ENCODE measurements around the gene NF2. TPM values are rescaled to one million over a fixed set of nuclear protein-coding genes. Genes with fewer than 3 reads are reported as not detected.

NF2 gene
- total RNA-seq, 4 donors from 2014 or later, result 39.8 to 61.0 (median 45.1) TPM

- Histone ChIP-seq H3K4me3 (no peak overlapping the region), H3K4me1 (peaks cover 0 to 41% (median 4%) of the 10 kb centered on the region in 3 donors), H3K36me3 (no peaks in the 10 kb centered on the region), H3K9me3 (no peaks in the 10 kb centered on the region), H3K27ac (no peak overlapping the region), H3K27me3 (no peaks in the 10 kb centered on the region)
- ATAC-seq, result no peak
- TF ChIP-seq POLR2A (IDR thresholded peaks at IDR 0.05) (no peak), CTCF (IDR thresholded peaks at IDR 0.05) (no peak), EP300 (IDR thresholded peaks at IDR 0.05) (no peak), POLR2AphosphoS5 (IDR thresholded peaks at IDR 0.05) (no peak)
- WGBS, 2 donors (ENCODE audit: low coverage in 1 of 2), result 100% methylated on average over 1 of the region's 3 CpGs; no CpG with 5 or more reads in 1 of the 2 donors
These were observed 2.9 kb downstream of the NF2 start for GRCh38 chr22:29606320-29606719.

- no peaks in the 10 kb centered on the region for H3K36me3 ChIP-seq
- H3K9me3 ChIP-seq, result no peaks in the 10 kb centered on the region
- ATAC-seq, result no peak
- H3K27ac ChIP-seq, result no peak overlapping the region
- H3K4me3 ChIP-seq, result no peak overlapping the region
- WGBS, 2 donors (ENCODE audit: low coverage in 1 of 2), result 42 to 100% methylated on average over 1 to 2 of the region's 2 CpGs
- no peaks in the 10 kb centered on the region for H3K27me3 ChIP-seq
- H3K4me1 ChIP-seq, result peaks cover 0 to 40% (median 4%) of the 10 kb centered on the region in 3 donors
- no peak for TF ChIP-seq EP300 (IDR thresholded peaks at IDR 0.05)
- TF ChIP-seq CTCF (IDR thresholded peaks at IDR 0.05), result no peak
- no peak for TF ChIP-seq POLR2AphosphoS5 (IDR thresholded peaks at IDR 0.05)
- TF ChIP-seq POLR2A (IDR thresholded peaks at IDR 0.05), result no peak
These were observed 4.0 kb downstream of the NF2 start for GRCh38 chr22:29607426-29607825.

GRCh38 chr22:29609139-29609538 is 5.7 kb downstream of the NF2 start:
- no peak overlapping the region for H3K27ac ChIP-seq
- H3K9me3 ChIP-seq, result no peaks in the 10 kb centered on the region
- H3K4me3 ChIP-seq, result no peak overlapping the region
- ATAC-seq, result no peak
- no peaks in the 10 kb centered on the region for H3K27me3 ChIP-seq
- TF ChIP-seq CTCF (IDR thresholded peaks at IDR 0.05) (no peak), POLR2AphosphoS5 (IDR thresholded peaks at IDR 0.05) (no peak)
- no peaks in the 10 kb centered on the region for H3K36me3 ChIP-seq
- WGBS, 2 donors (ENCODE audit: low coverage in 1 of 2), result 33 to 50% methylated on average over 1 to 2 of the region's 2 CpGs
- peaks cover 0 to 33% (median 4%) of the 10 kb centered on the region in 3 donors for H3K4me1 ChIP-seq

GRCh38 chr22:29610780-29611179 is 7.3 kb downstream of the NF2 start:
- TF ChIP-seq CTCF (IDR thresholded peaks at IDR 0.05) (no peak), POLR2A (IDR thresholded peaks at IDR 0.05) (no peak), EP300 (IDR thresholded peaks at IDR 0.05) (no peak)
- no peaks in the 10 kb centered on the region for H3K27me3 ChIP-seq
- H3K9me3 ChIP-seq, result no peaks in the 10 kb centered on the region
- ATAC-seq, result no peak
- peaks cover 0 to 16% (median 0%) of the 10 kb centered on the region in 3 donors for H3K4me1 ChIP-seq
- 67 to 68% methylated on average over 1 of the region's 1 CpG for WGBS, 2 donors (ENCODE audit: low coverage in 1 of 2)
- H3K4me3 ChIP-seq, result no peak overlapping the region
- H3K27ac ChIP-seq, result no peak overlapping the region
- H3K36me3 ChIP-seq, result no peaks in the 10 kb centered on the region

- TF ChIP-seq CTCF (IDR thresholded peaks at IDR 0.05), result no peak
- TF ChIP-seq POLR2A (IDR thresholded peaks at IDR 0.05), result no peak
- TF ChIP-seq EP300 (IDR thresholded peaks at IDR 0.05), result no peak
- no peak for TF ChIP-seq POLR2AphosphoS5 (IDR thresholded peaks at IDR 0.05)
- ATAC-seq, result no peak
- Histone ChIP-seq H3K4me3 (no peak overlapping the region), H3K9me3 (no peaks in the 10 kb centered on the region), H3K36me3 (no peaks in the 10 kb centered on the region), H3K27ac (no peak overlapping the region), H3K4me1 (peaks cover 0 to 30% (median 4%) of the 10 kb centered on the region in 3 donors), H3K27me3 (no peaks in the 10 kb centered on the region)
- 73 to 75% methylated on average over 3 to 4 of the region's 4 CpGs for WGBS, 2 donors (ENCODE audit: low coverage in 1 of 2)
These were observed 12.4 kb downstream of the NF2 start for GRCh38 chr22:29615705-29616327.

Measured in gastroesophageal sphincter (tissue), 4 donors.